Spleen (tissue), 11 donors: ENCODE data around the gene GRM1. TPM values are rescaled to one million over a fixed set of nuclear protein-coding genes. Genes with fewer than 3 reads are reported as not detected.

Source experiments
- DNase-seq: peaks from one replicate; pipeline ENCODE4 v3.0.0-alpha.2; 2020
- H3K27ac ChIP-seq, 8 donors: fragments of 200-600 bp; sonication (generic) in 7 of 8; 1 replicate in 4 of 8; 2 replicates in 4 of 8; pipeline versions ENCODE4 v1.5.0 to v1.8.0; 2016 to 2021; ENCODE audit warnings: inconsistent platforms in 4 of 8, mild to moderate bottlenecking in 4 of 8, moderate library complexity in 1 of 8
- H3K27me3 ChIP-seq, 7 donors: fragments of 200-600 bp; sonication (generic) in 6 of 7; replicated peaks in 1 of 7; 1 replicate in 4 of 7; 2 replicates in 3 of 7; pipeline versions ENCODE4 v1.5.0 to v1.8.0; 2016 to 2021; ENCODE audit warnings: inconsistent platforms in 3 of 7, mild to moderate bottlenecking in 1 of 7
- H3K36me3 ChIP-seq, 6 donors: fragments of 200-600 bp; sonication (generic) in 5 of 6; 1 replicate in 4 of 6; 2 replicates in 2 of 6; pipeline versions ENCODE4 v1.5.0 to v1.8.0; 2016 to 2021; ENCODE audit warnings: inconsistent platforms in 2 of 6
- H3K4me1 ChIP-seq, 6 donors: fragments of 200-600 bp; sonication (generic) in 5 of 6; 1 replicate in 3 of 6; 2 replicates in 3 of 6; pipeline versions ENCODE4 v1.5.0 to v1.8.0; 2016 to 2021; ENCODE audit warnings: inconsistent platforms in 3 of 6
- H3K4me3 ChIP-seq, 8 donors: fragments of 200-600 bp; sonication (generic) in 7 of 8; 1 replicate in 4 of 8; 2 replicates in 4 of 8; pipeline versions ENCODE4 v1.5.0 to v1.8.0; 2016 to 2021; ENCODE audit warnings: inconsistent platforms in 4 of 8, mild to moderate bottlenecking in 4 of 8, moderate library complexity in 2 of 8
- H3K9me3 ChIP-seq, 8 donors: fragments of 200-600 bp; sonication (generic) in 7 of 8; 1 replicate in 4 of 8; 2 replicates in 4 of 8; pipeline versions ENCODE4 v1.5.0 to v1.8.0; 2016 to 2021; ENCODE audit warnings: inconsistent platforms in 4 of 8
- CTCF ChIP-seq, 11 experiments: fragments of 200-600 bp in 7 of 11; fragments of 450-650 bp in 4 of 11; sonication (generic) in 4 of 11; IDR thresholded peaks in 8 of 11; conservative IDR thresholded peaks in 3 of 11; 1 replicate in 7 of 11; 2 replicates in 4 of 11; pipeline versions ENCODE4 v1.4.0 to v1.8.0; 2016 to 2021; ENCODE audit warnings: antibody characterized with exemption in 11 of 11, inconsistent platforms in 4 of 11, mild to moderate bottlenecking in 1 of 11
- POLR2A ChIP-seq, 3 donors: fragments of 450-650 bp; IDR thresholded peaks; one replicate each; pipeline ENCODE4 v1.5.1; 2017; ENCODE audit warnings: antibody characterized with exemption in 3 of 3, mild to moderate bottlenecking in 1 of 3
- POLR2AphosphoS5 ChIP-seq, 3 donors: sonication (generic); formaldehyde crosslinking; IDR thresholded peaks; one replicate each; pipeline ENCODE4 v1.5.1; 2017; ENCODE audit warnings: antibody characterized with exemption in 3 of 3
- WGBS, 5 donors: extraction: QIAGEN DNeasy Blood & Tissue Kit in 3 of 5; methylation state at CpG; one replicate each; pipeline versions ENCODE4 v1.1.5 to v1.1.7; 2013 to 2018; 5-methylcytosine and 5-hydroxymethylcytosine counted together
- intact Hi-C: fragments of 100-400 bp; cut with DNase I; formaldehyde crosslinking; loops from one replicate; pipeline ENCODE4 v1.15.0; 2023; ENCODE audit warnings: low total_unique reads
- polyA plus RNA-seq, 3 donors: library from polyadenylated mRNA; stranded (reverse); fragments of 200-250 nt; gene quantifications; one replicate each; pipeline ENCODE4 v1.2.1, GENCODE V29; 2013
- total RNA-seq, 7 donors: library from RNA; depleted of rRNA in 3 of 7; stranded (reverse); fragments of >200 nt in 3 of 7; fragmentation: NEBNext Ultra II Directional in 4 of 7; extraction: Animal tissue kit (Norgen Biotek cat#: 25700) in 4 of 7; gene quantifications; one replicate each; pipeline versions ENCODE4 v1.1.0 to v1.2.1, GENCODE V29; 2016 to 2021
- donor health status: healthy with polysubstance abuse.
- donor health status: DM: no; HTN: no; CAD: no; lungs with moderate emphysema.
- donor health status: DM: no; HTN: no; CAD: no.
- donor health status: Bipolar disorder and iron deficiency.
- donor health status: healthy.
- donor health status: DM: no; HTN: no; CAD: no.
- donor health status: DM: yes; HTN: yes; CAD: no.

Gene GRM1
- total and polyA plus RNA-seq, 10 donors: under 0.01 to 0.19 (median 0.09) TPM; not detected in 3

- no peaks in the 10 kb centered on the region for H3K27me3 ChIP-seq
- intact Hi-C loops: no loop called here
- DNase-seq: no peak
- no peaks in the 10 kb centered on the region for H3K36me3 ChIP-seq
- no peaks in the 10 kb centered on the region for H3K4me1 ChIP-seq
- H3K9me3 ChIP-seq: no peaks in the 10 kb centered on the region
- H3K27ac ChIP-seq: no peak overlapping the region
- 69 to 86% (median 76%) methylated on average over 4 of the region's 4 CpGs for WGBS, 5 donors
- H3K4me3 ChIP-seq: no peak overlapping the region
- TF ChIP-seq CTCF (IDR thresholded peaks at IDR 0.05 in 8 of 11, conservative IDR thresholded peaks at IDR 0.05 in 3 of 11) (no peak), POLR2AphosphoS5 (IDR thresholded peaks at IDR 0.05) (no peak), POLR2A (IDR thresholded peaks at IDR 0.05) (no peak)
Measured at GRCh38 chr6:146260886-146261285, 232.0 kb downstream of the GRM1 start.

GRCh38 chr6:146265056-146265455 is 236.2 kb downstream of the GRM1 start:
- 96 to 100% (median 97%) methylated on average over 2 of the region's 2 CpGs for WGBS, 5 donors
- Histone ChIP-seq H3K27me3 (no peaks in the 10 kb centered on the region), H3K4me1 (no peaks in the 10 kb centered on the region), H3K9me3 (no peaks in the 10 kb centered on the region), H3K27ac (no peak overlapping the region), H3K4me3 (no peak overlapping the region), H3K36me3 (no peaks in the 10 kb centered on the region)
- no peak for DNase-seq
- no peak for TF ChIP-seq POLR2AphosphoS5 (IDR thresholded peaks at IDR 0.05)
- TF ChIP-seq CTCF (IDR thresholded peaks at IDR 0.05 in 8 of 11, conservative IDR thresholded peaks at IDR 0.05 in 3 of 11): no peak
- no peak for TF ChIP-seq POLR2A (IDR thresholded peaks at IDR 0.05)
- intact Hi-C loops: no loop called here

GRCh38 chr6:146267447-146267846 is 238.6 kb downstream of the GRM1 start:
- no peak overlapping the region for H3K4me3 ChIP-seq
- no peaks in the 10 kb centered on the region for H3K36me3 ChIP-seq
- DNase-seq: no peak
- no peaks in the 10 kb centered on the region for H3K27me3 ChIP-seq
- TF ChIP-seq POLR2A (IDR thresholded peaks at IDR 0.05) (no peak), CTCF (IDR thresholded peaks at IDR 0.05 in 8 of 11, conservative IDR thresholded peaks at IDR 0.05 in 3 of 11) (no peak), POLR2AphosphoS5 (IDR thresholded peaks at IDR 0.05) (no peak)
- H3K9me3 ChIP-seq: no peaks in the 10 kb centered on the region
- H3K27ac ChIP-seq: no peak overlapping the region
- 92 to 95% (median 93%) methylated on average over 18 of the region's 18 CpGs for WGBS, 5 donors
- H3K4me1 ChIP-seq: no peaks in the 10 kb centered on the region
- intact Hi-C loops: no loop called here

GRCh38 chr6:146267946-146268345 is 239.1 kb downstream of the GRM1 start:
- no peak for TF ChIP-seq CTCF (IDR thresholded peaks at IDR 0.05 in 8 of 11, conservative IDR thresholded peaks at IDR 0.05 in 3 of 11)
- TF ChIP-seq POLR2A (IDR thresholded peaks at IDR 0.05): no peak
- no peak for TF ChIP-seq POLR2AphosphoS5 (IDR thresholded peaks at IDR 0.05)
- intact Hi-C loops: no loop called here
- Histone ChIP-seq H3K36me3 (no peaks in the 10 kb centered on the region), H3K9me3 (no peaks in the 10 kb centered on the region), H3K4me3 (no peak overlapping the region), H3K27me3 (no peaks in the 10 kb centered on the region), H3K4me1 (no peaks in the 10 kb centered on the region), H3K27ac (no peak overlapping the region)
- 61 to 80% (median 66%) methylated on average over 1 of the region's 1 CpG for WGBS, 5 donors
- DNase-seq: no peak
